DMS79 treated with DMSO at 0.1 percent for 48 hours (cell line): ENCODE measurements around the gene HNRNPU.

ENCODE experiments used
- DNase-seq: peaks from one replicate; lab custom pipeline; 2025; lab: John Stamatoyannopoulos, UW

The HNRNPU gene

DNA sequence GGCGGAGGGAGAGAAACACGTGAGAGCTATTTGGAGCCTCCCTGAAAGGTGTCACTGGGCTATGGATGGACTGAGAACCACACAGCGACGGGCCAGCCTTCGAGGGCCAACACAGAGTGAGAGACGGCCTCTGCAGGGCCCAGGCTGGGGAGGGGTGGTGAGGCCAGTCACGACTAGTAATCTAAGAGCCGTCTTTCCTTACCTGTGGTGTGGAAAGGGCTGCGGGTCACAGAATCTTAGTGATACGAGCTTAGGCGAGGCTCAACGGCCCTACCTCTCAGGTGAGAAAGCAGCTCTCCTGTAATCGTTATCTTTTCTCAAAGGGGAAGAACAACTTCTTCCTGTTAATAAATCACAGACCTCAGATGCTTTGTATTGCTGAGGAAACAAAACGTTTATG lies 62.3 kb downstream of the HNRNPU start:
- no peak for DNase-seq

- DNase-seq = no peak
Measured at GRCh38 chr1:244801246-244801645, 63.1 kb downstream of the HNRNPU start.

- DNase-seq = no peak
Measured at GRCh38 chr1:244800821-244801220, 63.5 kb downstream of the HNRNPU start.
